HG02840 (cell line): ENCODE data around the gene SCO1.
A peak's percentile ranks its signal among the peaks of the same experiment; 100 is the strongest.
"Not testable (repeated sequence)": the region's sequence is repeated elsewhere in the genome, so short reads cannot be mapped to it uniquely, and the experiment has no call there.

Experiments used
- ATAC-seq: cut with Tn5 transposase; IDR thresholded peaks from one replicate; pipeline ENCODE4 v1.9.1; 2021; ENCODE audit warnings: mild to moderate bottlenecking, moderate library complexity, moderate number of reproducible peaks; ENCODE audit not compliant: unreplicated experiment, low FRiP score

SCO1 gene

GRCh38 chr17:10697092-10698081 is at the start of gene SCO1, which contains the start of gene ADPRM:
TSS of gene SCO1 (minus strand) at chr17:10697533. CDS start at chr17:10697507, 26 bp downstream.
TSS of gene ADPRM (plus strand) at chr17:10697594. CDS start at chr17:10704927, 7,333 bp downstream.
- peak; percentile 96 for ATAC-seq

- no peak for ATAC-seq
These were observed 47.9 kb upstream of the SCO1 start for GRCh38 chr17:10745231-10745630.

GRCh38 chr17:10744501-10745000 is 47.2 kb upstream of the SCO1 start:
- no peak for ATAC-seq

GRCh38 chr17:10743316-10744009 is 46.1 kb upstream of the SCO1 start:
- no peak for ATAC-seq

- ATAC-seq: no peak
These were observed 45.1 kb upstream of the SCO1 start for GRCh38 chr17:10742431-10742830.

GRCh38 chr17:10741416-10742135 is 44.2 kb upstream of the SCO1 start:
- ATAC-seq: no peak

- no peak for ATAC-seq
These were observed 42.1 kb upstream of the SCO1 start for GRCh38 chr17:10739386-10739785.

- ATAC-seq: no peak
These were observed 41.4 kb upstream of the SCO1 start for GRCh38 chr17:10738521-10739258.

GRCh38 chr17:10737736-10738135 is 40.4 kb upstream of the SCO1 start:
- ATAC-seq: no peak

- no peak for ATAC-seq
These were observed 39.9 kb upstream of the SCO1 start for GRCh38 chr17:10737168-10737622.

GRCh38 chr17:10735821-10736220 is 38.5 kb upstream of the SCO1 start:
- no peak for ATAC-seq

- ATAC-seq: no peak
These were observed 37.9 kb upstream of the SCO1 start for GRCh38 chr17:10735251-10735650.

- ATAC-seq: no peak
These were observed 36.3 kb upstream of the SCO1 start for GRCh38 chr17:10733666-10734065.

- ATAC-seq: not testable (repeated sequence)
These were observed 34.8 kb upstream of the SCO1 start for GRCh38 chr17:10732121-10732520.

GRCh38 chr17:10731408-10731879 is 34.1 kb upstream of the SCO1 start:
- no peak for ATAC-seq

GRCh38 chr17:10730247-10730646 is 32.9 kb upstream of the SCO1 start:
- ATAC-seq: not testable (repeated sequence)

- peak; percentile 56 for ATAC-seq
These were observed 32.2 kb upstream of the SCO1 start, which contains the start of gene TMEM220 for GRCh38 chr17:10729334-10730193. TSS of gene TMEM220 (minus strand) at chr17:10730023. CDS start at chr17:10729851, 172 bp downstream.

- ATAC-seq: no peak
These were observed 31.1 kb upstream of the SCO1 start for GRCh38 chr17:10728331-10728892.
